ENCODE results near the gene CDR2L. TPM values are rescaled to one million over a fixed set of nuclear protein-coding genes. Genes with fewer than 3 reads are reported as not detected.
A peak's percentile ranks its signal among the peaks of the same experiment; 100 is the strongest.

The CDR2L gene
- total and polyA plus RNA-seq, 3 donors from 2014 or later: 16.6 to 39.6 (median 39.5) TPM

- DNase-seq: no peak
- TF ChIP-seq CTCF (IDR thresholded peaks at IDR 0.05) (no peak), POLR2A (IDR thresholded peaks at IDR 0.05) (no peak)
- intact Hi-C loops (cut with DNase I; ENCODE audit: low total_unique reads): no loop called here
- H3K36me3 ChIP-seq (ENCODE audit: low read depth, missing control alignments): no peaks in the 10 kb centered on the region
- no peak overlapping the region for H3K27ac ChIP-seq
- peaks cover 19% of the 10 kb centered on the region for H3K4me1 ChIP-seq
- H3K27me3 ChIP-seq: no peaks in the 10 kb centered on the region
- 83 to 91% methylated on average over 3 of the region's 3 CpGs for WGBS, 2 donors
- no peaks in the 10 kb centered on the region for H3K9me3 ChIP-seq
- no peak overlapping the region for H3K4me3 ChIP-seq
Observed at GRCh38 chr17:74986206-74986576, 1.2 kb upstream of the CDR2L start.

- no peaks in the 10 kb centered on the region for H3K9me3 ChIP-seq
- TF ChIP-seq CTCF (IDR thresholded peaks at IDR 0.05): peak in 1 of 3 experiments; percentile 31
- TF ChIP-seq POLR2A (IDR thresholded peaks at IDR 0.05): no peak
- peak; percentile 85 for DNase-seq
- H3K36me3 ChIP-seq (ENCODE audit: low read depth, missing control alignments): no peaks in the 10 kb centered on the region
- WGBS, 2 donors: 0 to 5% methylated on average over 6 to 66 of the region's 76 CpGs
- peak overlapping the region; percentile 76 to 94 for H3K27ac ChIP-seq
- H3K4me1 ChIP-seq: peaks cover 19% of the 10 kb centered on the region
- H3K4me3 ChIP-seq: peak overlapping the region; percentile 75 to 84
- intact Hi-C loops (cut with DNase I; ENCODE audit: low total_unique reads): no loop called here
- no peaks in the 10 kb centered on the region for H3K27me3 ChIP-seq
Observed at GRCh38 chr17:74987909-74988711, 678 bp downstream of the CDR2L start.

GRCh38 chr17:74990581-74991105, 3.2 kb downstream of the CDR2L start:
- TF ChIP-seq POLR2A (IDR thresholded peaks at IDR 0.05): no peak
- no peak for TF ChIP-seq CTCF (IDR thresholded peaks at IDR 0.05)
- Histone ChIP-seq H3K27me3 (no peaks in the 10 kb centered on the region), H3K4me1 (peaks cover 27% of the 10 kb centered on the region), H3K4me3 (no peak overlapping the region), H3K36me3 (ENCODE audit: low read depth, missing control alignments) (no peaks in the 10 kb centered on the region), H3K27ac (no peak overlapping the region), H3K9me3 (no peaks in the 10 kb centered on the region)
- no peak for DNase-seq
- 90 to 92% methylated on average over 10 of the region's 10 CpGs for WGBS, 2 donors
- intact Hi-C loops (cut with DNase I; ENCODE audit: low total_unique reads): no loop called here

- intact Hi-C loops (cut with DNase I; ENCODE audit: low total_unique reads): no loop called here
- no peaks in the 10 kb centered on the region for H3K27me3 ChIP-seq
- H3K9me3 ChIP-seq: no peaks in the 10 kb centered on the region
- peaks cover 23% of the 10 kb centered on the region for H3K4me1 ChIP-seq
- H3K36me3 ChIP-seq (ENCODE audit: low read depth, missing control alignments): no peaks in the 10 kb centered on the region
- no peak for TF ChIP-seq CTCF (IDR thresholded peaks at IDR 0.05)
- no peak overlapping the region for H3K4me3 ChIP-seq
- peak overlapping the region; percentile 36 to 39 for H3K27ac ChIP-seq
- no peak for DNase-seq
- WGBS, 2 donors: 61 to 63% methylated on average over 2 of the region's 2 CpGs
Observed at GRCh38 chr17:74992223-74992622, 4.8 kb downstream of the CDR2L start.
